ENCODE measurements around the gene DYNLRB1. TPM values are rescaled to one million over a fixed set of nuclear protein-coding genes. Genes with fewer than 3 reads are reported as not detected.
A peak's percentile ranks its signal among the peaks of the same experiment; 100 is the strongest.

Gene DYNLRB1
- polyA plus RNA-seq, 3 donors = 139 to 166 (median 148) TPM

GRCh38 chr20:34500823-34501222, 15.4 kb upstream of the DYNLRB1 start:
- Histone ChIP-seq H3K27me3 (ENCODE audit: control insufficient read depth in 2 of 2, insufficient read depth in 2 of 2, low read length in 2 of 2) (no peaks in the 10 kb centered on the region), H3K79me2 (ENCODE audit: insufficient read depth, low read length) (no peaks in the 10 kb centered on the region), H3K4me3 (replicated peaks in 1 of 3; ENCODE audit: low read depth in 2 of 3, low read length in 3 of 3) (no peak overlapping the region), H3K27ac (ENCODE audit: low read depth in 1 of 2, low read length in 2 of 2) (no peak overlapping the region), H4K20me1 (ENCODE audit: insufficient read depth, low read length) (peaks cover 47% of the 10 kb centered on the region), H3K9me3 (replicated peaks in 1 of 2; ENCODE audit: control insufficient read depth in 1 of 2, insufficient read depth in 1 of 2, low read length in 2 of 2) (no peaks in the 10 kb centered on the region), H3K9ac (ENCODE audit: insufficient read depth, low read length, poor library complexity, severe bottlenecking) (no peak overlapping the region), H2AFZ (ENCODE audit: insufficient read depth, low read depth, low read length, poor library complexity, severe bottlenecking) (no peak overlapping the region), H3K36me3 (replicated peaks in 1 of 2; ENCODE audit: control insufficient read depth in 1 of 2, insufficient read depth in 2 of 2, low read length in 2 of 2) (peaks cover 54 to 89% of the 10 kb centered on the region in 2 donors), H3K4me1 (ENCODE audit: control insufficient read depth in 1 of 2, insufficient read depth in 2 of 2, low read length in 2 of 2) (no peaks in the 10 kb centered on the region), H3K4me2 (replicated peaks; ENCODE audit: extremely low read depth, low read length, poor library complexity, severe bottlenecking) (no peak overlapping the region)
- no peak for DNase-seq
- WGBS (ENCODE audit: insufficient coverage) = no CpG with 5 or more reads among the region's 1 CpG
- Mint-ChIP-seq H3K4me1 (no peaks in the 10 kb centered on the region), H3K9me3 (peaks cover 0 to 14% (median 5%) of the 10 kb centered on the region in 7 donors), H3K27ac (no peak overlapping the region), H3K27me3 (ENCODE audit: low read depth in 3 of 3) (no peaks in the 10 kb centered on the region), H3K36me3 (peaks cover 61 to 83% of the 10 kb centered on the region in 2 donors), H3K4me3 (no peak overlapping the region)
- no peak for TF ChIP-seq CTCF (IDR thresholded peaks at IDR 0.05)
- intact Hi-C loops (cut with micrococcal nuclease) = no loop called here

- intact Hi-C loops (cut with micrococcal nuclease) = no loop called here
- H3K36me3 ChIP-seq (replicated peaks in 1 of 2; ENCODE audit: control insufficient read depth in 1 of 2, insufficient read depth in 2 of 2, low read length in 2 of 2) = peaks cover 66 to 96% of the 10 kb centered on the region in 2 donors
Measured at GRCh38 chr20:34506480-34506879, 9.7 kb upstream of the DYNLRB1 start.

More at GRCh38 chr20:34506480-34506879, 9.7 kb upstream of the DYNLRB1 start:
- no peaks in the 10 kb centered on the region for H3K27me3 Mint-ChIP-seq (ENCODE audit: low read depth in 3 of 3)
- H3K27ac Mint-ChIP-seq = peak overlapping the region in 1 of 7 donors; percentile 49
- peaks cover 59 to 75% of the 10 kb centered on the region in 2 donors for H3K36me3 Mint-ChIP-seq
- Histone ChIP-seq H3K27ac (ENCODE audit: low read depth in 1 of 2, low read length in 2 of 2) (no peak overlapping the region), H3K4me1 (ENCODE audit: control insufficient read depth in 1 of 2, insufficient read depth in 2 of 2, low read length in 2 of 2) (no peaks in the 10 kb centered on the region), H4K20me1 (ENCODE audit: insufficient read depth, low read length) (peaks cover 6% of the 10 kb centered on the region), H2AFZ (ENCODE audit: insufficient read depth, low read depth, low read length, poor library complexity, severe bottlenecking) (no peak overlapping the region), H3K79me2 (ENCODE audit: insufficient read depth, low read length) (no peaks in the 10 kb centered on the region), H3K4me3 (replicated peaks in 1 of 3; ENCODE audit: low read depth in 2 of 3, low read length in 3 of 3) (no peak overlapping the region), H3K27me3 (ENCODE audit: control insufficient read depth in 2 of 2, insufficient read depth in 2 of 2, low read length in 2 of 2) (no peaks in the 10 kb centered on the region), H3K9ac (ENCODE audit: insufficient read depth, low read length, poor library complexity, severe bottlenecking) (no peak overlapping the region), H3K9me3 (replicated peaks in 1 of 2; ENCODE audit: control insufficient read depth in 1 of 2, insufficient read depth in 1 of 2, low read length in 2 of 2) (no peaks in the 10 kb centered on the region), H3K4me2 (replicated peaks; ENCODE audit: extremely low read depth, low read length, poor library complexity, severe bottlenecking) (no peak overlapping the region)
- no peak for DNase-seq
- no peaks in the 10 kb centered on the region for H3K9me3 Mint-ChIP-seq
- H3K4me1 Mint-ChIP-seq = no peaks in the 10 kb centered on the region
- H3K4me3 Mint-ChIP-seq = no peak overlapping the region
- no peak for TF ChIP-seq CTCF (IDR thresholded peaks at IDR 0.05)
- WGBS (ENCODE audit: insufficient coverage) = 100% methylated on average over 1 of the region's 3 CpGs
